M059J (cell line): ENCODE data around the gene IL37. TPM values are rescaled to one million over a fixed set of nuclear protein-coding genes. Genes with fewer than 3 reads are reported as not detected.

Experiments used
- DNase-seq: peaks from one replicate; pipeline ENCODE4 v3.0.0-alpha.2; 2012; ENCODE audit warnings: low read depth
- total RNA-seq: library from RNA; depleted of rRNA; stranded (reverse); fragments of >200 nt; shearing (Covaris generic); gene quantifications from 2 replicates; pipeline ENCODE4 v1.2.3, GENCODE V29; 2014; rRNA removed

The IL37 gene
- total RNA-seq, 1 experiment from 2014 or later: 0.30 TPM

DNA sequence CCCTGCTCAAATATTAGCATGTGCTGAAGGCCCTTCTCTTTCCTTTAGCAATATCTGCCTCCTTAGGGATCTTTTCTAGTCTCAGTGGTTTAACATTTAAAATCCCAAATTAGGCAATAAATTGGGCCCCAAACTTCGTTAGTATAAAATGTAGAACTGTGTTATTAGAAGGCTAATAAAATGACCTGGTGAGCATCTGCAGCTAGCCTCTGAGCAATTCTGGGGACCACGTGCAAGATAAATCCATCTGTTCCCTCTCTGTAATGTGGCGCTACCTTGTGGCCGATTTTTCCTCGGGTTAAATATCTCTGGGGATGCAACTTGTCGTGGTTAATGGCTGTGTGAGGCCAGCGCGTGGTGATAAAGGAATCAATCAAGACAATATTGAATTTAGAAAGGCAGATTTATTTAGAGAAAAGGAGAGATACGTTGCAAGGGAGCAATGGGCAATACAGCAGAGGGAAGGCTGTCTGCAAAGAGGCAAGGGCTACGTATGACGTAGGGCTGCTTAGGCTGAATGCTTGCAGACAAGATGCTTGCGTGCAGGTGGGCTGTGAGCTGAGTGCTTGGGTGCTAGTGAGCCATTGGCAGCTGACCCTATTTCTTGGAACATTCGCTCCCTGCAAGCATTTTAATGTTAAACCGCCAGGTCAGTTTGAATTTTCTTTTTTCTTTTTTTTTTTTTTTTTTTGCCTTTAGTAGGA is 48.3 kb downstream of the IL37 start:
- peak; percentile 8 for DNase-seq

DNA sequence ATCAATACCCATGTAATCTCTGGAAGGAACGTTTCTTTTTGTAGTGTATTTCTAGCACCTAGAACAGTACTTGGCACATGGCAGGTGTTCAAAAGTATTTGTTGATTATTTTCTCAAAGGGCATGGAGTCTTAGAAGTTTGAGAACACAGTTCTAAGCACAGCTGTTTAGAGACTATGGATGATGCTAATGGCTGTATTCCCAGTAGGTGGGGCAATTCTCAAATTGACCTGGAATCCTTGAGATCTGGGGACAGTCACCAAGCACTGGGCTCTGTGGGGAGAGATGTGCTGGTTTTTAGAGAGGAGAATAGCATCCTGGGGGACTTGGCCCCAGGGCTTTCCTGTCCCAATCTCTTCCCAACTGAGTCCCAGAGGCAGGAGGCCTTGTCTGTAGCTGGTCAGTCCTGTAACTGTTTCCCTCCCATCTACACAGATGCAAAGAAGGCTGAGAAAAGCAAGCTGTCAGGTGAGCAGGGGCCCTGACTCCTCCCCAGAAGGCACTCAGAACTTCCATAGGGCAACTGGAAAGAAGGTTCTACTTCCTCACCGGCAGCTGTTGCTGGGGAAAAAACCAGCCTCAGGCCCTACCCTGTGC is 49.4 kb downstream of the IL37 start:
- DNase-seq: peak; percentile 5

DNA sequence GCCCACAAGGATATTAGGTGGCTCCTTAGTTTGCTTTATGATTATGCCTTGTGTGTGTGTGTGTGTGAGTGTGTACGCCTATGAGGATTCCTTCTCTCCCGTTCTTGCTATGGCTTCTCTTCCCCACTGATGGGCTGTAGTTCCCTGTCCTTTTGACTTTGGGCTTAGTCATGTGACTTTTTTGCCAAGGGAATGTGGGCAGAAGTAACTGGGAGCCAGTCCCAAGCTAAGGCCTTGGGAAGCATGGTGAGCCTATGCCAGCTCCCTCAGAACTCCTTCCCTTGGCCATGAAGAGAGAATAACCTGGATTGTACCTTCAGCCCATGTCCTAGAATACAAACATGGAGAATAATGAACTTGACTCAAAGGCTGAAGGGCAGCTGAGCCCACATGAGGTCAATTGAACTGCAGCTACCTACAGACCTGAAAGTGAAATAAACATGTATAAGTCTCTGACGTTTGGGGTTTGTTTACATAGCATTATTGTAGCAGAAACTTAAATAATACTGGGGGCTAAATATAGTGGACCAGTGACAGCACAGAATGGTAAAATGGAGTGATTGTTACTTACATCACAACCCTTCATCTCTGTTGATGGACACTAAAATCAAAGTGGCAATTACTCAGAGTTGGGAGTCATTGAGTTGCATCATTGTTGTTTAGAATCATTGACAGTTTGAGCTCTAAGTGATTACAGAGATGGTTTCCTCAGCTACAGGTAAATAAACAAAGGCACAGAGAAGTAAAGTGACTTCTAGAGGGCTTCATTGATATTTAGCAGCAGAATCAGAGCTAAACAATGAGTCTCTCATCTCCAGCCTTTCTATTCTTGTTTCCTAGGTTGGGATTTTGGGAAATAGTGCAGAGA is 51.6 kb downstream of the IL37 start:
- DNase-seq: peak; percentile 9

DNA sequence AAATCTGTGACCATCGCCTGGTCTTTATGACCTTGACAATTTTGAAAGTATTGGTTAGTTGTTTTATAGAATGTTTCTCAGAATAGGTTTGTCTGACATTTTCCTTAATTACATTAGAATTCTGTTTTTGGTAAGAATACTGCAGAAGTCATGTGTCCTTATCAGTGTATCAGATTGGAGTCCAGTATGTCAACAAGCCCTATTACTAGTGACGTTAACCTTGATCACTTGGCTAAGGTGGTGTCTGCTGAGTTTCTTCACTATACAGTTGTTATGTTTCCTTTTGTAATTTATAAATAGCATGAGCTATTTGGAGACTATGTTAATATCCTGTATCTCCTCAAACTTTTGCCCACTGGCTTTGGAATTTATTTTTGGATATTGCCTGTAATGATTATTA is 56.1 kb downstream of the IL37 start:
- DNase-seq: no peak

Other genes starting within 250 kb of the IL37 start
- gene NT5DC4, start 190.1 kb upstream of the IL37 start, total RNA-seq: not detected in 2 replicates
- gene CKAP2L, start 146.6 kb upstream of the IL37 start, total RNA-seq: 23.0 and 24.0 TPM in 2 replicates
- 0.22 and 0.54 TPM in 2 replicates for gene IL1A, start 126.7 kb upstream of the IL37 start, total RNA-seq
- 2.6 and 4.2 TPM in 2 replicates for gene IL1B, start 74.4 kb upstream of the IL37 start, total RNA-seq
- gene IL36G, start 66.8 kb downstream of the IL37 start, total RNA-seq: not detected in 2 replicates
- not detected in 2 replicates for gene IL36A, start 94.3 kb downstream of the IL37 start, total RNA-seq
- gene IL36B, start 141.7 kb downstream of the IL37 start, total RNA-seq: not detected in 2 replicates
- gene IL36RN, start 148.0 kb downstream of the IL37 start, total RNA-seq: 0.02 TPM in 1 of 2 replicates, not detected in the other
- not detected in 2 replicates for gene IL1F10, start 156.8 kb downstream of the IL37 start, total RNA-seq
- gene IL1RN, start 216.4 kb downstream of the IL37 start, total RNA-seq: 0.05 TPM in 1 of 2 replicates, not detected in the other